ENCODE measurements around the gene SMLR1.

- TF ChIP-seq, protein P1, sequence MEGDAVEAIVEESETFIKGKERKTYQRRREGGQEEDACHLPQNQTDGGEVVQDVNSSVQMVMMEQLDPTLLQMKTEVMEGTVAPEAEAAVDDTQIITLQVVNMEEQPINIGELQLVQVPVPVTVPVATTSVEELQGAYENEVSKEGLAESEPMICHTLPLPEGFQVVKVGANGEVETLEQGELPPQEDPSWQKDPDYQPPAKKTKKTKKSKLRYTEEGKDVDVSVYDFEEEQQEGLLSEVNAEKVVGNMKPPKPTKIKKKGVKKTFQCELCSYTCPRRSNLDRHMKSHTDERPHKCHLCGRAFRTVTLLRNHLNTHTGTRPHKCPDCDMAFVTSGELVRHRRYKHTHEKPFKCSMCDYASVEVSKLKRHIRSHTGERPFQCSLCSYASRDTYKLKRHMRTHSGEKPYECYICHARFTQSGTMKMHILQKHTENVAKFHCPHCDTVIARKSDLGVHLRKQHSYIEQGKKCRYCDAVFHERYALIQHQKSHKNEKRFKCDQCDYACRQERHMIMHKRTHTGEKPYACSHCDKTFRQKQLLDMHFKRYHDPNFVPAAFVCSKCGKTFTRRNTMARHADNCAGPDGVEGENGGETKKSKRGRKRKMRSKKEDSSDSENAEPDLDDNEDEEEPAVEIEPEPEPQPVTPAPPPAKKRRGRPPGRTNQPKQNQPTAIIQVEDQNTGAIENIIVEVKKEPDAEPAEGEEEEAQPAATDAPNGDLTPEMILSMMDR (conservative IDR thresholded peaks at IDR 0.05; ENCODE audit: low read depth in 2 of 2): peak; percentile 80 to 84
- no peak for TF ChIP-seq CREB1 (CRISPR knock-in tag; IDR thresholded peaks at IDR 0.05; ENCODE audit: low read depth)
- TF ChIP-seq POLR2AphosphoS5 (IDR thresholded peaks at IDR 0.05; ENCODE audit: low read depth): no peak
- no peak for TF ChIP-seq JUNB (IDR thresholded peaks at IDR 0.05; ENCODE audit: unreplicated experiment)
- no peak for TF ChIP-seq EZH2 (IDR thresholded peaks at IDR 0.05; ENCODE audit: low read depth, unreplicated experiment)
- no peak for TF ChIP-seq STAT1 (IDR thresholded peaks at IDR 0.05; ENCODE audit: unreplicated experiment)
- no peak for TF ChIP-seq EZH2phosphoT487 (IDR thresholded peaks at IDR 0.05; ENCODE audit: unreplicated experiment)
- TF ChIP-seq, protein P2, sequence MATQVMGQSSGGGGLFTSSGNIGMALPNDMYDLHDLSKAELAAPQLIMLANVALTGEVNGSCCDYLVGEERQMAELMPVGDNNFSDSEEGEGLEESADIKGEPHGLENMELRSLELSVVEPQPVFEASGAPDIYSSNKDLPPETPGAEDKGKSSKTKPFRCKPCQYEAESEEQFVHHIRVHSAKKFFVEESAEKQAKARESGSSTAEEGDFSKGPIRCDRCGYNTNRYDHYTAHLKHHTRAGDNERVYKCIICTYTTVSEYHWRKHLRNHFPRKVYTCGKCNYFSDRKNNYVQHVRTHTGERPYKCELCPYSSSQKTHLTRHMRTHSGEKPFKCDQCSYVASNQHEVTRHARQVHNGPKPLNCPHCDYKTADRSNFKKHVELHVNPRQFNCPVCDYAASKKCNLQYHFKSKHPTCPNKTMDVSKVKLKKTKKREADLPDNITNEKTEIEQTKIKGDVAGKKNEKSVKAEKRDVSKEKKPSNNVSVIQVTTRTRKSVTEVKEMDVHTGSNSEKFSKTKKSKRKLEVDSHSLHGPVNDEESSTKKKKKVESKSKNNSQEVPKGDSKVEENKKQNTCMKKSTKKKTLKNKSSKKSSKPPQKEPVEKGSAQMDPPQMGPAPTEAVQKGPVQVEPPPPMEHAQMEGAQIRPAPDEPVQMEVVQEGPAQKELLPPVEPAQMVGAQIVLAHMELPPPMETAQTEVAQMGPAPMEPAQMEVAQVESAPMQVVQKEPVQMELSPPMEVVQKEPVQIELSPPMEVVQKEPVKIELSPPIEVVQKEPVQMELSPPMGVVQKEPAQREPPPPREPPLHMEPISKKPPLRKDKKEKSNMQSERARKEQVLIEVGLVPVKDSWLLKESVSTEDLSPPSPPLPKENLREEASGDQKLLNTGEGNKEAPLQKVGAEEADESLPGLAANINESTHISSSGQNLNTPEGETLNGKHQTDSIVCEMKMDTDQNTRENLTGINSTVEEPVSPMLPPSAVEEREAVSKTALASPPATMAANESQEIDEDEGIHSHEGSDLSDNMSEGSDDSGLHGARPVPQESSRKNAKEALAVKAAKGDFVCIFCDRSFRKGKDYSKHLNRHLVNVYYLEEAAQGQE (IDR thresholded peaks at IDR 0.05; ENCODE audit: unreplicated experiment): no peak
- no peak for TF ChIP-seq ETS1 (IDR thresholded peaks at IDR 0.05)
- no peak for TF ChIP-seq ZNF114 (CRISPR knock-in tag; IDR thresholded peaks at IDR 0.05)
- TF ChIP-seq ZNF331 (CRISPR knock-in tag; IDR thresholded peaks at IDR 0.05; ENCODE audit: low read depth): no peak
Observed at GRCh38 chr6:130843575-130844320, 16.5 kb downstream of the SMLR1 start.
